Endodermal cell (in vitro differentiated cells): ENCODE results near the gene TRPC6. TPM values are rescaled to one million over a fixed set of nuclear protein-coding genes. Genes with fewer than 3 reads are reported as not detected.

Experiments used
- DNase-seq: peaks from one replicate; pipeline ENCODE4 v3.0.0-alpha.2; 2017
- H3K27ac ChIP-seq: 2 replicates; pipeline ENCODE4 v1.5.1; 2013; ENCODE audit warnings: mild to moderate bottlenecking, low read depth, low read length, moderate library complexity
- H3K27me3 ChIP-seq: 2 replicates; pipeline ENCODE4 v1.6.1; 2013; ENCODE audit warnings: mild to moderate bottlenecking, low read length, moderate library complexity; ENCODE audit not compliant: insufficient read depth, control insufficient read depth, poor library complexity, severe bottlenecking
- H3K36me3 ChIP-seq: 2 replicates; pipeline ENCODE4 v1.7.0; 2013; ENCODE audit warnings: mild to moderate bottlenecking, low read length, moderate library complexity; ENCODE audit not compliant: control insufficient read depth, insufficient read depth
- H3K4me1 ChIP-seq: one replicate; pipeline ENCODE4 v1.7.0; 2013; ENCODE audit warnings: low read length; ENCODE audit not compliant: control insufficient read depth, insufficient read depth
- H3K4me3 ChIP-seq: 2 replicates; pipeline ENCODE4 v1.5.1; 2013; ENCODE audit warnings: mild to moderate bottlenecking, low read length, moderate library complexity
- H3K9ac ChIP-seq: 2 replicates; pipeline ENCODE4 v1.6.1; 2013; ENCODE audit warnings: mild to moderate bottlenecking, low read length, moderate library complexity; ENCODE audit not compliant: poor library complexity, severe bottlenecking; ENCODE audit errors: extremely low read depth
- H3K9me3 ChIP-seq: 2 replicates; pipeline ENCODE4 v1.6.1; 2013; ENCODE audit warnings: mild to moderate bottlenecking, low read length, moderate library complexity; ENCODE audit not compliant: control insufficient read depth
- H3K27ac Mint-ChIP-seq: 2 replicates; pipeline ENCODE4 v1.8.0; 2020; ENCODE audit warnings: mixed read lengths
- H3K27me3 Mint-ChIP-seq: 2 replicates; pipeline ENCODE4 v1.8.0; 2021; ENCODE audit warnings: mild to moderate bottlenecking, mixed read lengths; ENCODE audit not compliant: insufficient read depth
- H3K36me3 Mint-ChIP-seq: 2 replicates; pipeline ENCODE4 v1.8.0; 2020; ENCODE audit warnings: low read depth, mixed read lengths
- H3K4me1 Mint-ChIP-seq: 2 replicates; pipeline ENCODE4 v1.8.0; 2020; ENCODE audit warnings: mixed read lengths
- H3K4me3 Mint-ChIP-seq: 2 replicates; pipeline ENCODE4 v1.8.0; 2020; ENCODE audit warnings: mild to moderate bottlenecking, moderate library complexity, mixed read lengths
- H3K9me3 Mint-ChIP-seq: 2 replicates; pipeline ENCODE4 v1.8.0; 2020; ENCODE audit warnings: mild to moderate bottlenecking, mixed read lengths
- WGBS, 2 experiments: methylation state at CpG; one replicate each; pipeline versions ENCODE4 v1.1.5 to v1.1.7; 2013; ENCODE audit warnings: missing lambda C conversion rate in 2 of 2, mixed read lengths in 1 of 2; ENCODE audit not compliant: insufficient coverage in 1 of 2, insufficient read length in 1 of 2; 5-methylcytosine and 5-hydroxymethylcytosine counted together
- total RNA-seq, 2 donors: library from RNA; stranded (reverse); fragmentation: NEBNext Ultra II Directional in 1 of 2; extraction: Animal tissue kit (Norgen Biotek cat#: 25700) in 1 of 2; gene quantifications; 2 replicates in 1 of 2; 3 replicates in 1 of 2; pipeline ENCODE4 v1.2.1, GENCODE V29; 2021
- TF ChIP-seq, protein P1 (sequence below): fragments of 200-600 bp; sonication (generic); conservative IDR thresholded peaks from 2 replicates; pipeline ENCODE4 v1.5.0; 2021; ENCODE audit warnings: antibody characterized with exemption, mild to moderate bottlenecking

Gene TRPC6
- total RNA-seq, 2 donors from 2014 or later: 1.2 to 5.1 TPM

DNA sequence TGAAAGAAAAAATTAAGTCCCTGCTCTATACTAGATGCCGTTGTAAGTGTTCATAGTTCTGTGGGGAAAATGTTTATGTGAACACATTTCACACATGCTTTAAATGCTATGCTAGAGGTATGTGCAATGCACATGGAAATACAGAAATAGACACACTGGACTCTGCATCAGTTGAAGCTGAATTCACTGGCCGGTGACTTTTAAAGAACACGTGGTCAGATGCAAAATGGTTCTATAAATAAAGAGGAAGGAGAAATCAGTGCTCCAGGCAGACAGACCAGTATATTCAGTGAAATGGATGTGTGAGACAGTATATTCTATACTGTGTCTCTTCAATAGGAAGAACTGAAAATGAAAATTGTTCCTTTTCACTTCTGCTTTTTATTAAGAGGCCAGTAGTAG, 29.9 kb downstream of the TRPC6 start:
- H3K27me3 Mint-ChIP-seq: no peaks in the 10 kb centered on the region
- TF ChIP-seq, protein P1, sequence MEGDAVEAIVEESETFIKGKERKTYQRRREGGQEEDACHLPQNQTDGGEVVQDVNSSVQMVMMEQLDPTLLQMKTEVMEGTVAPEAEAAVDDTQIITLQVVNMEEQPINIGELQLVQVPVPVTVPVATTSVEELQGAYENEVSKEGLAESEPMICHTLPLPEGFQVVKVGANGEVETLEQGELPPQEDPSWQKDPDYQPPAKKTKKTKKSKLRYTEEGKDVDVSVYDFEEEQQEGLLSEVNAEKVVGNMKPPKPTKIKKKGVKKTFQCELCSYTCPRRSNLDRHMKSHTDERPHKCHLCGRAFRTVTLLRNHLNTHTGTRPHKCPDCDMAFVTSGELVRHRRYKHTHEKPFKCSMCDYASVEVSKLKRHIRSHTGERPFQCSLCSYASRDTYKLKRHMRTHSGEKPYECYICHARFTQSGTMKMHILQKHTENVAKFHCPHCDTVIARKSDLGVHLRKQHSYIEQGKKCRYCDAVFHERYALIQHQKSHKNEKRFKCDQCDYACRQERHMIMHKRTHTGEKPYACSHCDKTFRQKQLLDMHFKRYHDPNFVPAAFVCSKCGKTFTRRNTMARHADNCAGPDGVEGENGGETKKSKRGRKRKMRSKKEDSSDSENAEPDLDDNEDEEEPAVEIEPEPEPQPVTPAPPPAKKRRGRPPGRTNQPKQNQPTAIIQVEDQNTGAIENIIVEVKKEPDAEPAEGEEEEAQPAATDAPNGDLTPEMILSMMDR: no peak
- no peak overlapping the region for H3K9ac ChIP-seq
- DNase-seq: no peak
- H3K27me3 ChIP-seq: no peaks in the 10 kb centered on the region
- H3K4me3 ChIP-seq: no peak overlapping the region
- H3K9me3 Mint-ChIP-seq: no peaks in the 10 kb centered on the region
- H3K27ac Mint-ChIP-seq: no peak overlapping the region
- no peaks in the 10 kb centered on the region for H3K9me3 ChIP-seq
- no peaks in the 10 kb centered on the region for H3K4me1 Mint-ChIP-seq
- WGBS, 2 experiments: 88 to 100% methylated on average over 2 to 3 of the region's 3 CpGs
- no peaks in the 10 kb centered on the region for H3K36me3 ChIP-seq
- H3K4me3 Mint-ChIP-seq: no peak overlapping the region
- H3K4me1 ChIP-seq: no peaks in the 10 kb centered on the region
- no peak overlapping the region for H3K27ac ChIP-seq
- no peaks in the 10 kb centered on the region for H3K36me3 Mint-ChIP-seq

DNA sequence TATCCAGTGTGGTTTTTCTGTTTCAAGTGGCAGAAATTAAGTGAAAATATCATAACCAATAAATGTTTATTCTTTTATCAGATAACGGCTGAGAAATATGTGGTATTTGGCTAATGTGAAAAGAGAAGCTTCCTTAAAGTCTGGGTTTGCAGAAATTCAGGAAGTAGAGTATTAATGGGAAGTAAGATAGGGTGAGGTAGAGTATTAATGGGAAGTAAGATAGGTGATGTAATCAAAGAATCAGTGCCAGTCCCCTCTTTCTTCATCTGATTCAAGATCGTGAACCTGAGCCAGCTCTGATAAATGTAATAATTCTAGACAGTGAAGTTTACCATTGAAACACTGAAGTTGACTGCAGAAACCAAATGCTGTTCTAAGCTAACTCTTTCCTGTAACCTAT, 30.9 kb downstream of the TRPC6 start:
- H3K9ac ChIP-seq: no peak overlapping the region
- WGBS, 2 experiments: 83 to 85% methylated on average over 1 to 2 of the region's 2 CpGs
- no peak for DNase-seq
- Mint-ChIP-seq H3K36me3 (no peaks in the 10 kb centered on the region), H3K9me3 (no peaks in the 10 kb centered on the region), H3K4me1 (no peaks in the 10 kb centered on the region), H3K27ac (no peak overlapping the region), H3K4me3 (no peak overlapping the region), H3K27me3 (no peaks in the 10 kb centered on the region)
- no peaks in the 10 kb centered on the region for H3K4me1 ChIP-seq
- H3K4me3 ChIP-seq: no peak overlapping the region
- TF ChIP-seq, protein P1: no peak
- no peaks in the 10 kb centered on the region for H3K9me3 ChIP-seq
- no peaks in the 10 kb centered on the region for H3K27me3 ChIP-seq
- no peak overlapping the region for H3K27ac ChIP-seq
- no peaks in the 10 kb centered on the region for H3K36me3 ChIP-seq

DNA sequence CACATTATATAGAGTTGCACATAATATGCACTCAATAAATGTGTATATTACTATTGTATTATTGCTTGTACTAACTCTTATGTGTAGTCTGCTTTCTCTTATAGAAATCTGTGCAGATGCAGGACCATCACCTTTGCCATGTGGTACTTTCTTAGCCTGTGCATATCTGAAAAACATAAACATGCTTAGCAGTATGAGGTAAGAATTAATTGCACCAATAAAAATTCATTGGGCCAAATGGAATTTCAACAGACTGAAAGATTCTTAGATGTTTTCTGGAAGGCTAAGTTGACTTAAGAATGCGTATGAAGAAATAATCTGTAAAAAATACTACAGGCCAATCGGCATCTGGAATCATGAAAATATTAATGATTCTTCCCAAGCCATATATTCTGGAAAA, 55.3 kb downstream of the TRPC6 start:
- no peak overlapping the region for H3K27ac ChIP-seq
- 94 to 100% methylated on average over 2 of the region's 2 CpGs for WGBS, 2 experiments
- no peaks in the 10 kb centered on the region for H3K36me3 ChIP-seq
- peaks cover 3% of the 10 kb centered on the region for H3K36me3 Mint-ChIP-seq
- no peak overlapping the region for H3K27ac Mint-ChIP-seq
- H3K27me3 Mint-ChIP-seq: no peaks in the 10 kb centered on the region
- TF ChIP-seq, protein P1: no peak
- no peaks in the 10 kb centered on the region for H3K4me1 ChIP-seq
- H3K9me3 ChIP-seq: no peaks in the 10 kb centered on the region
- peaks cover 9% of the 10 kb centered on the region for H3K4me1 Mint-ChIP-seq
- no peaks in the 10 kb centered on the region for H3K9me3 Mint-ChIP-seq
- no peak for DNase-seq
- no peaks in the 10 kb centered on the region for H3K27me3 ChIP-seq
- H3K4me3 Mint-ChIP-seq: no peak overlapping the region
- H3K9ac ChIP-seq: no peak overlapping the region
- no peak overlapping the region for H3K4me3 ChIP-seq
